ENCODE data around the gene ADCY10.

DNA sequence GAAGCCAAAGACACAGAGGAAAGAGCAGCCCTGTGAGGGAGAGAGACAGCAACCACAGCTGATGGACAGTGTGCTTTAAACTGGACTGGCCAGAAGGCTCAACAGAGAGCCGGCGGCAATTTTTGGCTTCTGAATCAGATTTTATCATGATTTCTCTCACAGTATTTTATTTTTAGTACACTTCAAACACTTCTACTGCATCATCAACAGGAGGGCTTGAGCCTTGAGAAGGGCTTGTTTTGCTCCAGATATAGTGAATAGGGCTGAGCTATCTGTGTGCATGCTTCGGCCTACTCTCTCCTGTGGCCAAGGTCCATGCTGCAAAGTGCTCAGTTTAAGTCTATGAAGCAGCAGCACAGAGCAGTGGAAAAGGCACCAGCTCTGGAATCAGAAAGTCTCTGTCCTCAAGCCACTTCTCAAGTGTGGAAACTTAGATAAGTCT lies 33.3 kb downstream of the ADCY10 start:
- TF ChIP-seq, protein P1, sequence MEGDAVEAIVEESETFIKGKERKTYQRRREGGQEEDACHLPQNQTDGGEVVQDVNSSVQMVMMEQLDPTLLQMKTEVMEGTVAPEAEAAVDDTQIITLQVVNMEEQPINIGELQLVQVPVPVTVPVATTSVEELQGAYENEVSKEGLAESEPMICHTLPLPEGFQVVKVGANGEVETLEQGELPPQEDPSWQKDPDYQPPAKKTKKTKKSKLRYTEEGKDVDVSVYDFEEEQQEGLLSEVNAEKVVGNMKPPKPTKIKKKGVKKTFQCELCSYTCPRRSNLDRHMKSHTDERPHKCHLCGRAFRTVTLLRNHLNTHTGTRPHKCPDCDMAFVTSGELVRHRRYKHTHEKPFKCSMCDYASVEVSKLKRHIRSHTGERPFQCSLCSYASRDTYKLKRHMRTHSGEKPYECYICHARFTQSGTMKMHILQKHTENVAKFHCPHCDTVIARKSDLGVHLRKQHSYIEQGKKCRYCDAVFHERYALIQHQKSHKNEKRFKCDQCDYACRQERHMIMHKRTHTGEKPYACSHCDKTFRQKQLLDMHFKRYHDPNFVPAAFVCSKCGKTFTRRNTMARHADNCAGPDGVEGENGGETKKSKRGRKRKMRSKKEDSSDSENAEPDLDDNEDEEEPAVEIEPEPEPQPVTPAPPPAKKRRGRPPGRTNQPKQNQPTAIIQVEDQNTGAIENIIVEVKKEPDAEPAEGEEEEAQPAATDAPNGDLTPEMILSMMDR (IDR thresholded peaks at IDR 0.05): no peak
- TF ChIP-seq POLR2A (IDR thresholded peaks at IDR 0.05): no peak
